Right lung (tissue), 5 donors: Measurements from ENCODE around the gene TMEM271. TPM values are rescaled to one million over a fixed set of nuclear protein-coding genes. Genes with fewer than 3 reads are reported as not detected.

ENCODE experiments used
- DNase-seq, 2 donors: peaks; one replicate each; pipeline ENCODE4 v3.0.0-alpha.2; 2013
- polyA plus RNA-seq, 5 donors: library from polyadenylated mRNA; unstranded; fragments of 120-200 nt; gene quantifications; one replicate each; pipeline versions ENCODE4 v1.2.1 to v1.2.3, GENCODE V29; 2013; ENCODE audit warnings: inconsistent platforms in 1 of 5, low replicate concordance in 1 of 5; ENCODE audit not compliant: insufficient read length in 5 of 5, insufficient read depth in 1 of 5

TMEM271 gene
- polyA plus RNA-seq, 5 donors = 0.05 TPM; not detected in 4

DNA sequence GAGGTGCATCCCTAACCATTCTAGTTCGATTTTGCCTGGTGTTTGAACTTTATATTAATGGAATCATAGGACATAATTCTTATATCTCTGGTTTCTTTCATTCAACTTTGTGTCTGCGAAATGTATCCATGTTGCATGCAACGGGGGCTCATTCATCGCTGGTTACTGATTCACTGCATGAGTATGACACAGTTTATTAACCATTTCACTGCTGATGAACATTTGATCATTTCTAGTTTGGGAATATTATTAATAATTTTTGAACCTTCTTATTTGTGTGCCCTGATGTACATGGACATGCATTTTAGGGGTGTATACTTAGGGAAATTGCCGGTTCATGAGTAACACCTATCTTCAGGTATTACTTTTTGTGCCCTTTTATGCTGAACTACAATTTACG, 5.1 kb upstream of the TMEM271 start:
- DNase-seq = no peak

DNA sequence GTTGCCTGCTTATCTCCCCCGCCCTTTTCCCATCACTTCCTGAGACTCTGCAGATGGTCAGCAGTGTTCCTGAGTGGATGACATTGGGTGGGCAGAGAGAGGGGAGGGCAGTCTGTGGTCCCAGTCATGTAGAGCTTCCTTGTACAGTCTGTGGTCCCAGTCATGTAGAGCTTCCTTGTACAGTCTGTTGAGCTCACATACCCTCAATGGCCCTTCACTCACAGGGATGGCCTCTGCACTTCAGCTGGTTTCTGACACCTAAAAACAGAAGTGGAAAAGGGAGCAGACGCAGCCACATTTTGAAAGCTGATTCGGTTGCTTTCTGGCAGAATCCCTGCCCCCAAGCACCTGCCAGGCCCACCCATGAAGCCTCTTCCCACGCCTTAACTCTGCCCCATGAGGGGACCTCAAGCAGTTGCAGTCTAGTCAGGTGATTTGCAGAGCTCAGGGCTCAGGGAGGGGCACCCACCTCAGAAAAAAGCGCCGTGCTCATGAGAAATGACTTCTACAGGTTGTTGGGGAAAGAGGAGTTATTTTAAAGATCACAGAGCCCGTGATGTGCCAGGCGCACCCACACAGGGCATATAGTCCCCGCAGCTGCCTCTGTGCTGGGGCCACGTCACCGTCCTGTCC, 3.6 kb upstream of the TMEM271 start:
- DNase-seq = no peak

DNA sequence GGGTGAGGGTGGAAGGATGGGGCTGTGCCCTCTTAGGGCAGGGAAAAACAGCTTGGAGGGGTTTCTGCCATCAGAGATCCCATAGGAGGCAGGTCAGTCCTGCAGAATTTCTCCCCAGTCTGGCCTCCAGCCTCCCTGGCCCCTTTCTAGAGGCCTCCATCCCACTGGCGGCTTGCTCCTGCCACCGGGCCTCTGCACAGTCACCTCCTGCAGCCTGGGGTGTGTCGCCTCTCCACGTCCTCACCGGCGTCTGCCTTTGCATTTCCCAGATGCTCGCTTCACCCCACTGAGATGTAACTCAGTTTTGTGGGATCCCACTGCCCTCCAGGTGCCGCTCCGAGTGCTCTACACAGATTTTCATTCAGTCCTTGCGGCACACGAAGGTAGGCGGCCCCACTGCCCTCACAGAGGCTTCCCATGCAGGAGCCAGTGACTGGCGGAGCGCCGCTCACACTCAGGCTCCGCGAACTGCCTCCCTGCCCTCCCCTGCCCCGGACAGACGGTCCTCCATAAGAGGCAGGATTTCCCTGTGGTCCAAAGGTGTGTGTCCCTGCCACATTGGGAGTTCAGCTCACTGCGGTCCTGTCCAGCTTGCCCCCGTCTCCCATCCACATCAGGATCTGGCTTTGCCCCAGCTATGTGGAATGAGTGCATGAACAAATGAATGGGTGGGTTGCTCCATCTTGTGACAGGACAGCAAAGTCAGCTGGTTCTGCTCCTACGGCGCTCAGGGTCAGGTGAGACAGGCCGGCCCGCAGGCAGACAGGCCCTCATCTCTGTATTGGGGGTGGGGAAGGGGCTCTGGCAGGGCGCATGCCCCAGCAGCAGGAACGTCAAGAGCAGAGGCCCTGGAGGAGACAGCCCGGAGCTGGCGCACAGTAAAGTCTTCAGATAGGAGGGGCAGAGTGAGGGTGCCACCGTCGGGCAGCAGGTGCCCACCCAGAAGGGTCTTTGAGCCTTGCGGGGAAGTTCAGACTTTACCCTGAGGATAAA, 2.7 kb upstream of the TMEM271 start:
- DNase-seq = no peak

DNA sequence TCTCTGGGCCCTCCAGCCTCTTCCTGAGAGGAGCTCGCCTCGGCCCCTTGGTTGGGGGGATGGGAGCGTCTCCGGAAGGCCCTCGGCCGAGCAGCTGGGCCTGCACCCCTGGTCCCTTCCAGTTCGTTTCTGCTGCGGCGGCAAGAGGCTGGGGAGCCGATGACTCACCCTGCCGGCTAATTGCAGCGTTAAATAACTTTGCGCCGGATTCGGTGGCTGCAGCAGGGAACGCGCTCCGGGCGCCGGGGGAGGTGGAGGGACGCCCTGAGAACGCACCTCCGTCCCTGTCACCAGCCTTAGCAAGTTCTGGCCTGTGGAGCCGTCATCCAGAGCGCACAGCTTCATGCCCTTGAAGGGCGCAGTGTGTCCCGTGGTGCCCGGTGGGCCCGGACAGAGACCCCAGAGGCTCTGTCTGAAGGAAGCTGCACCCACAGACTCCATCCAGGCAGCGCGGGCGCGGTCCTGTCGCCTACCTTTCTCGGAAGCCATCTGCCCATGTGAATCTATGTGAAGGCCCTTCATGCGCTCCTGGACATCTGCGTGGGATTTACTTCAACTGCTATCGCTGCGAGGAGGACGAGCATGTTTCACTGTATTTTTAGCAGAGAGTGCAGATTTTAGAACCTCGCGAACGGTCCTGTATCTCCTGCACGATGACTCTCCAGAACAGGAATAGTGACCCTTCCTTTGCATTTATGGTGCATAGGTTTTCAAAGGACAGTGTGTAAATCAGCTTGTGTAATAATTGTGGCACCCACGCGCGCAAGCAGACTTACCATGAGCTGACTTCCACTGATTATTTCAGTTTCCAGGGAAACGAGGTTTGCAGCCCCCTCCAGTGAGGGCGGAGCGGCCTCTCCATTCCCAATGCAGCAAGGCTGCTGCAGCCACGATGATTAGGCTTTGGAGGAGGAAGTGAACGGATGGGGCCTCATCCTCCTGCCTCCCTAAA, 1.7 kb upstream of the TMEM271 start:
- no peak for DNase-seq

DNA sequence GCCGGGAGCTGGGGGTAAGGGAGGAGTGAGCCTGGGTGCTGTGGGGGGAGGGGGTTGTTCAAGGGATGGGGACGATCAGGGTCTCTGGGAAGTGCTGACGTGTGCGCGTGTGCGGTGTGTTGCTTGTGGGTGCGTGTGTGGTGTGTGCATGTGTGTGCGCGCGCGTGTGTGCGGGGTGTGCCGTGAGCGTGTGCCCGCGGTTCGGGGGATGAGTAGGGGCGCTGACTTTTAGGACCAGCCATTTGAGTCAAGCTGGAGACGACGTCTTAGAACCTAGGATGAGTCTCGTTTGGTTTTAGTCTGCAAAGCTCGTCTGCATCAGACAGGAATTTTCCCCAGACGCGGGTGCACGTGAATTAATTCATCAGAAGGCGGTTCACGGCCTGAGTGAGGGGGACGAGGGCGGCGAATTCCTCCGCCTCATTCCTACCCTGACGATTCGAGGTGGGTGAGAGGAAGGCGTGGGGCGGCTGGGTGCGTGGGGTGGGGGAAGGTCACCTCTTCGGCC, 950 bp upstream of the TMEM271 start:
- DNase-seq = no peak

DNA sequence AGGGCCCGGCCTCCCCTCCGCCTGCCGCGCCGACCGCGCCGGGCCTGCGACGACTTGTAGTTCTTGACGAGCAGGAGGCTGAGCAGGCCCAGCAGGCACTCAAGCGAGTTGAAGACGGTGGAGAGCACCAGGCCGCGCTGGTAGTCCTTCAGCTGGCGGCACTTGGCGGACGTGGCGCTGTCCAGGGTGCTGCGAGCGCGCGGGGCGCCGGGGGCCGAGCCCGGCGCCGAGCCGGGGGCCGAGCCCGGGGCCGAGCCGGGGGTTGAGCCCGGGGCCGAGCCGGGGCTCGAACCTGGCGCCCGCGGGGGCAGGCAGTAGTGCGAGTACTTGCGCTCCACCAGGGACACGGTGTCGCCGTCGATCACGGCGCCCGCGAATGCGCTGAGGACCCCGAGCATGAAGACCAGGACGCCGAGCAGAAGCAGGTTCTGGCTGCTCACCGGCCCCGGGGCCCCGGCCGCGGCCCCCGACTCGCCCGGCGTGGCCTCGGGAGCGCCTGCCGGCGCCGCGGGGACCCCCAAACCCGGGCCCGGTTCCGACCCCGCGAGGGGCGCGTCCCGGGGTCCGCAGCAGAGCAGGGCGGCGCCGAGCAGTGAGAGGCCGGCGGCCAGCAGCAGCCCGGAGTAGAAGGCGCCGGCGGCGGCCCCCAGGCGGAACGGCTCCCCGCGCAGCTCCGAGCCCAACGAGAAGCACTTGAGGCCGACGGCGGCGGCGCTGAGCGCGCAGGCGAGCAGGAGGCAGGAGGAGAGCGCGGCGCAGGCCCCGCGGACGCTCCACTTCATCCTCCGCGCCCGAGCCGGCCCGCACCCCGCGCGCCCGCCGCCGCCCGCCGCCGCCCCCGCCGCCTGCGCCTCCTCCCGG, 584 bp downstream of the TMEM271 start:
- DNase-seq = peak; percentile 56 to 66

DNA sequence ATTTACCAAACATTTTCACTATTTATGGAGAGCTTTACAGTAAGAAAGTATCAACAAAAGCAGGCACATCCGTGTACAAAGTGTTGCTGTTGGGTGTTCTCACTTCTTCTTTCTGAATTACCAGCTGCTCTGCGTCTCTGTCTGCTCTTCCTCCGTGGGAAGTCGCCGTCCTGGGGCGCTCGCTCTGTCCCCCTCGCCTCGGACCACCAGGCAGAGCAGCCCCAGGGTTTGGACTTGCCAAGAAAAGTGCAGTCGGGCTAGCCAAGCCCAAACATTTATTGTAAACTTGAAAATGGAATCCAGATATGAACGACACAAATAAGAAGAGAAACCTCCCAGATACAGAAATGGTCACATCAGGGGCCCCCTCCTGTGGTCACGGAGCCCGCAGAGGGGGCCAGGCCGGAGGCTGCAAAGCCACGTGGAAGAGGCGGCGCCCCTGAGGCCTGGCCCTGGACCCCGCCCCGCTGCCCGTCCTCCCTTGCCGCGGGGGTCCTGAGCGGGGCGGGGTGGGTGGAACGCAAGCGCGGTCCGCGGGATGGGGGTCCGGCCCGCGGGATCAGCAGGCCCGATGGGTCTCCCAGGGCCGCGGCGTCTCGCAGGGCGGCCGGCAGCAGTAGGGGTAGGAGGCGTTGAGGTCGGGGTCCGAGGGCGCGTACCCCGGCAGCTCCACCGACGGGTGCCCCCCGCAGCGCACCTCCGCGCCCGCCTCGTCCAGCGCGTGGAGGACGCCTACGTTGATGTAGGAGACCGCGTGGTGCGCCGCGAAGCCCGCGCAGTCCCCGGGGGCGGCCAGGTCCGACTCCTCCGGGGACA, 1.5 kb downstream of the TMEM271 start:
- no peak for DNase-seq

DNA sequence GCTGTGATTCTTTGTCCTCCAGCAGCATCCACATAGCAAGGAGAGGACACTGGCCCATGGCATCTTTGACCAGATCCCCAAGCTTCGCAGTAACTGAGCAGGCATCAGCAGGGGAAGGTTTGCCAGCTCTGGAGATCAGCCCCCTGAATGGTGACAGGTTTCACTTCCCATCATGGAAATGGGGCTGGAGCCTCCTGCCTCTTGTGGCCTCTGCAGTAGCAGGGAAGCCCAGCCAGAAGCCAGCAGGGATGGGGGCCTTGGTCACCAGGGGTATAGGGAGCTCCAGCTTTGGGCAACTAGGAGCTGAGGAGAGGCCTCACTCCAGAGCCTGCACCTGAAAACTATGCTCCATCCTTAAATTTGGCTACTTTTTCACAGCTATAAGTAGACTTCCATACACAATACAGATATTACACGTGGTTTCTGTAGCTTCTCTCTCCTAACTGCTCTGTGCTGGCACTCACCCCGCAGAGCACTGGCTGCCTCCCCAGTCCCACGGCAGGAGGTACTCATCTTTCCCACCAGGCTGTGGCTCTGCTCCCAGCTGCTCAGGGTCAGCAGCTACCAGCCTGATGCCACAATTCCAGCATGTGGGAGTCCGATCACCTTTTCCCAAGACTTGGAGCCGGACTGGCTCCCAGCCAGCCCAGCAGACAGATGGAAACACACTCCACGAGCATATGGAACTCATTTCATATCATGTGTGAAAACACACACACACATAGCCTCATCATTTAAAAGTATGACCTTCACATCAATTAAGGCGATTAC, 2.8 kb downstream of the TMEM271 start:
- no peak for DNase-seq

DNA sequence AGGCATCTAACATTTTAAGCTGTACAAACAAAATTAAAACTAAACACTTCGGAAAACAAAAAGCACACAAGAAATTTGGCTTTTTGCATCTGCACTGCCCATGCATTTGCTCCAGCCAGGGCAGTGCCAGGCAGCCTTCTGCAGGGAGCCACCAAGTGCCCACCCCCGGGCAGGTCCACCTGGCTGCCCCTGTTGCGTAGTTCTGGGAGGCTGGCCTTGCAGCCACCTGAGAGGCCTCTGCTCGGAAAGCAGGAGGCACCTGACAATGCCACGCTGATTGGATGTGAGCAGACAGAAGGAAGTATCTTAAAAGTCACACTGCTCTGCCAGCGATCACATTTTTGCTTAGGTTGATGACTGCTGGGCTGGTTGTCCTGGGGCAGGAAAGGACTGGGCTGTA, 3.5 kb downstream of the TMEM271 start:
- no peak for DNase-seq

DNA sequence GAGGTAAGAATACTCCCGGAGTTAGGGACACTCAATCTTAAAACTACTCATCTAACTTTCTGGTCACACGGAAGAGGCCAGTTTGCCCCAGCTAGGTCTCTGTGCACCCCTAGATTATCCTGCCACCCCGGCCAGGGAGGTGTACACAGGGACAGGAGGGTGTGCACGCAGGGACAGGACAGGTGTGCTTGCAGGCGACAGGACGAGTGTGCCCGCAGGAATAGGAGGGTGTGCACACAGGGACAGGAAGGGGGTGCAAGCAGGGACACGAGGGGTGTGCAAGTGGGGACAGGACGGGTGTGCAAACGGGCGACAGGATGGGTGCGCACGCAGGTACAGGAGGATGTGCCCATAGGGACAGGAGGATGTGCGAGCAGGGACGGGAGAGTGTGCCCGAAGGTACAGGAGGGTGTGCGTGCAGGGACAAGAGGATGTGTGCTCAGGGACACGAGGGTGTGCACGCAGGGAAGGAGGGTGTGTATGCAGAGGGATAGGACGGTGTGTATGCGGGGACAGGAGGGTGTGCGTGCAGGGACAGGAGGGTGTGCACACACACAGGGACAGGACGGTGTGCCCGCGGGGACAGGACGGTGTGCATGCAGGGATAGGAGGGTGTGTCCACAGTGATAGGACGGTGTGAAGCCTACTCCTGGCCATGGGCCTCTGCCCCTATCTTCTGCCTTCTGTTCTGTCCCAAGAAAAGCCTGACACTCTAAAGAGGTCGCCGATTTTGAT, 4.1 kb downstream of the TMEM271 start:
- DNase-seq = no peak

DNA sequence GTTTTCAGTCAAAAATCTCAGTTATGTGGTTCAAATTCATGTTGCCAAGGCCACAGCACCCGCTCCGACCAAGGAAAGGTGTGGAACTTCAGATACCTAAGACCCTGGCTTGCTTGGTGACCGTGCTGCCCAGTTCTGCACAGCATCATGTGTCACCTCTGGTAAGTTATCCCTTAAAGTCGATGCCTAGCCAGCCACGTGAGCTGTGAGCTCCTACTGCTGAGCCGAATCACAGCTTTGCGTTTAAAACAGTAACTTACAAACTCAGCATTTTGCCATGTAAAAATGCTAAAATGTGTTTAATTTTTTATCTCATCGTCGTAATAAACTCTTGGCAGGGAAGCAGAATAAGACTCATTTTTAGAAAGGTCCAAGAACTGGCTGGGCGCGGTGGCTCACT, 5.3 kb downstream of the TMEM271 start:
- no peak for DNase-seq

DNA sequence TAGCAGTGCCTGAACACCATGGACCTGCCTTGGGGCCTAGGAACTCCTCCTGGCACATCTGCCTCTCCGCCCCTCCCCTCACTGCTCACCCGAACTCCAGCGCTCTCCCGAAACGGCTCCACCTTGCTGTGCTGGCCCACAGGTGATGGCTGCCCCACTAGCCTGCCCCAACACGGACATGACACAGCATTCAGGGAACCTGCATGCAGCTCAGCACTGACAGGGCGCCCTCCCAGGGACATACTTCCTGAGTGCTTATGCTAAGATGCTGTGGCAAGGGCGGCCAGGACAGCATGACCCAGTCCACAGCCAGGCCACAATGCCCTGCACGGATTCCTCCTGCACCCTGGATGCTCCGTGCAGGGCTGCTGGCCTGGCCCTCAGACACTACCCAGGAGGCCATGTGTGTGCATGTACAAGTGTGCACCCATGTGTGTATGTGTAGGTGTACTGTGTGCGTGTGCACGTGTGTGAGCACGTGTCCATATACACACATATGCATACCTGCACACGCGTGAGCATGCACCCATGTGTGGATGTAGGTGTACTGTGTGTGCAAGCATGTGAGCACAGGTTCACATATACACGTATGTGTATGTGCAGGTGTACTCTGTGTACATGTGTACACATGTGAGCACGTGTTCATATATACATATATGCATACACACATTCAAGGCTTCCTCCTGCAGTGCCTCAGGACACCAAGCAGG, 6.0 kb downstream of the TMEM271 start:
- no peak for DNase-seq

DNA sequence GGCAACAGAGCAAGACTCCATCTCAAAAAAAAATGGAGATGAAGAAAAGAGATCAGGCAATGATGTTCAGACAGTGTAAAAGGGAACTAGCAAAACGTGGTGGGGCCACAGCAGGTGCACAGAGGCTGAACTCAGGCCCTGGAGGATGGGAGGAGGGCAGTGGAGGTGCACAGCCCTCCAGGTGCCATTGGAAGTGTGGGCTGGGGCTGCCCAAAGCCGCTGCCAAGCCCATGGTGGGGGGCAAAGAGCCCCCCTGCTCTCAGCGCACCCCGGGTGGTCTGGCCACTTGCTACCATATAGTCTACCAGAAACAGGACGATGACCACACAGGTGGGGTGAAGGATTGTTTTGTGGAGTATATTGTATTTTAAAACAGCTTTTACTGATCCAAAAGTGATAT, 7.1 kb downstream of the TMEM271 start:
- no peak for DNase-seq

DNA sequence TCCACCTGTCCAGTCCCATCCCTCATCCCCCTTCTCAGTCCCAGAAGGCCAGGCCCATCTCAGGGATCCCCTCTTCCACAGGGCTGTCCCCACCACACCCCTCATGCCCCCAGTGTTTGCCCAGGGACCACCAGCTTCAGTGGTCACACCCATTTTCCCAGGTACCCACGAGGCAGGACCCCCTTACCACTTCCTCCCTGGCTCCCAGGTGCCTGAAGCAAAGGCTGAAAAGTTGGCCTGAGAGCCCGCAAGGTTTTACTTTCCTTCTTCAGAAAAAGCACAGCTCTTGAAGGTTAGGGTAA, 7.8 kb downstream of the TMEM271 start:
- no peak for DNase-seq

DNA sequence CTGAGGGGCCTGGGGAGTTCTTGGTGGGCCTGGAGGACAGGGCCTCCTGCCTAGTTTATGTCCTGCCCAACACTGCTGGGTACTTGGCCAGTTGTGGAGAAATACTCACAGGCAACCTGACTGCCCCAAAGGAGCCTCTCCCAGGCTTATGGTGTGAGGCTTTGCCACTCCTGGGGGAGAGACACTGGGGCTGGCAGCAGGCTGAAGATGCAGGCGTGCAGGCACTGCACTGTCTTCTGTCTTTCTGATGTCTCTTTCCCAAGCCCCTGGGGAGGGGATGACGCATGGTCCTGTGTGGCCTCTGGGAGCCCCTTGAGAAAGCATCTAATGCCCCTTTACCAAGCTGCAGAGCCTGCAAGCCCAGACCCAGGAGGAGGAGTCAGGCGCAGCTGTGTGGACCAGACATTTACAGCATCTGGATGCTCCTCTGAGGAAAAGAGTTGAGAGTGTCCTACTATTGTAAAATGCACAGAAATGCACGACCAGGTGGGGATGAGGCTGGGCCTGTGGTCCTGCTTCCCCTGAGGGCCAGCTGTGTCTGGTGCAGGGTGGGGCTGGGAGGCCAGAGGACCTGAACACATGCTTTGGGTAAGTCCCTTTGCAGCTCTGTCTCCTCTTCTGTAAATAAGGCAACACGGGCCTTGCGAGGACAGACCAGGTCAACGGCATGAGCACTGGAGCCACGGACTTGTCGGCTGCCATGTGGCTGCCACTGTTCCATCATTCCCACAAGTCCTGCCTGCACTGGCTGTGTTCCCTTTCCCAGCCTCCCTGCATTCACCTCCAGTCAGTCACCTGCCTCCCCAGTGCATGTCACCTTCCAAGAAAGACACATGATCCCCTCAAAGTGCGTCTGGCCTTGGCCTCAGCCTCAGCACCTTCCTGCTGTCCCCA, 8.4 kb downstream of the TMEM271 start:
- DNase-seq = no peak

DNA sequence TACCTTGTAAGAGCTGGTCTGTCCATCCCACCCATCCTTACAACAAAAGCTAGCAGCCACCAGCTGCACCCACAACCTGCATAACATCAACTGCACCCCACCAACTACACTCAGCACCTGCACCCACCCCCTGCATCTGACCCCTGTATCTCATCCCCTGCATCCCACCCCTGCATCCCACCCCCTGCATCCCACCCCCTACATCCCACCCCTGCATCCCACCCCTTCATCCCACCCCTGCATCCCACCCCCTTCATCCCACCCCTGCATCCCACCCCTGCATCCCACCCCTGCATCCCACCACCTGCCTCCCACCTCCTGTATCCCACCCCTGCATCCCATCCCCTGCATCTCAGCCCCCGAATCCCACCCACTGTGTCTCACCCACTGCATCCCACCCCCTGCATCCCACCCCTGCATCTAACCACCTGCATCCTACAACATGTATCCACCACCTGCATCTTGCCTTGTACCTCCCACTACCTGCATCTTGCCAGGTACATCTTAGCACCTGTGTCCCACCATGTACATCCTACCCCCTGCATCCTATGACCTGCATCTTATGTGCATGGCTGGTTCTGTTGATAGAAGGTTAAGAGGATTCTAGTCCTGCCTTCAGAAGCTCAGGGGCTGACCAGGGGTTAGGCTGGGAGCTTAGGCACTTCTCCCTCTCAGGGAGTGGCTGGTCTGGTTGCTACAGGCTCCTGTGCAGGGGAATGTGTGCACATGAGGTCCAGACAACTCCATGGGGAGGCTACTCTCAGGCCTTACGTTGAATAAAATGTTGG, 9.4 kb downstream of the TMEM271 start:
- DNase-seq = no peak
